HG02678 (cell line): ENCODE measurements around the gene ZNF423.

Source experiments
- ATAC-seq: cut with Tn5 transposase; IDR thresholded peaks from one replicate; pipeline ENCODE4 v1.9.1; 2021; ENCODE audit warnings: mild to moderate bottlenecking, moderate library complexity; ENCODE audit not compliant: unreplicated experiment

Gene ZNF423

GRCh38 chr16:49734331-49734730 is 121.6 kb downstream of the ZNF423 start:
- no peak for ATAC-seq

DNA sequence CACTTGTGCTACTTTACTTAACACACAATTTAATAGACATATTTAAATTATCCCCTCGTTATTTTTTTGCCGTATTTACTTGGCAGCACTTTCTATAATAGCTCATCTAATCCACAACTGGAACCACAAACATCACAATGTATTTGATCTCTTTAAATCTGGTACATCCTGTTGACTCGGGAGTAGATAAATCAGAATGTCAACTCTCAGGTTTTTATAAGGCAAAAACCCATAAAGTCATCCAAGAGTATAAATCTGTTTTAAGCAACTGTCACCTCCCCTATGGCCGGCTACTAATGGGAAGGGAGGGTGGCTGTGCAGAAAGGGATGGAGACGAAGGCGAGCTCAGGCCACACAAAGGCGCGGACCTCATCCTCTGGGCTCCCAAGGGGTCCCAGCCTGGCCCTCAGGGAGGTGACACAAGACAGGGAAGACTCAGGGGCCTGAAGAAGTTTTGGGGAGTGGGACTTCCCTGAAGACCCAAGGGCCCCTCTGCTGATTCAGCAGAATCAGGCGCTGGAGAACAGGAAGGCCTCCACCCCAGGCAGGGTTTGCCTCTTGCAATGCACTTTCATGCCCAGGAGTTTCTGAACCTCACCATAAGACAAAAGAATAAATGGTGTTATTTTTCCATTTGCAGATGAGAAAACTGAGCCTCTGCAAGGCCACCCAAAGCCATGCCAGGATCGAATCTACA is 122.5 kb downstream of the ZNF423 start:
- no peak for ATAC-seq

DNA sequence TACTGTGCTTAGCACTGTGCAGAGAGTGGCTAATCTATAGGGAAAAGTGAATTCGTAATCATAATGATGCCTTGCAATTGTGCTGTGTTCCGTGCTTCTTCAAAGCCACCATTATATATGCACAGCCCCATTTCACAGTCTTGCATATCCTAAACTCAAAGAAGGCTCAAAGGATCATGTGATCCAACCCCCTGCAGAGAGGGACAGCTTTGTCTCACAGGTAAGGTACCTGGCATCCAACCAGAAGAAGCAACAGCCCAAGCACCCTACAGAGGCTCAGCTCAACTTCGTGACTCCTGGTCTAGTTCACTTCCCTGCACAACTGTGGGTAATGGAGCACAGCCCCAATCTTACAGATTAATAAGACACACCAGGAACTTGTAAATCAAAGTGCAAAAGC is 124.0 kb downstream of the ZNF423 start:
- no peak for ATAC-seq

GRCh38 chr16:49730772-49731171 is 125.1 kb downstream of the ZNF423 start:
- no peak for ATAC-seq

DNA sequence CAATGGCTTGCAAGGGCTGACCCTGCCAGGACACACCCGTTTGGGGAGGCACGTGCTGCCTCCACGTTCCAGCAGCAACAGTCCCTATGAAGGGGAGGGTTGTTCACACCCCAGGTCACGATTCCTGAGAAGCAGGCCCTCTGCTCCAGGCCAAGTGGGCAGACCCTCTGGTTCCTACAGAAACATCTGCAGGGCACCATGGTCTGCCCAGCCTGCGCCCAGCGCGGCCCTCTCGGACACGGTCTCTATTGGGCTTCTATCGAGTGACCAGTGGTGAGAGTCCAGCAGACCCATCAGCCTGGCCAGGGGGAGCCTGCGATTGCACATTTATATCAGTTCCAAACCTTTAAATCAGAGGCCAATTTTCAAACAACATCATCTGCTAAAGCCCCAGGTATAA is 128.3 kb downstream of the ZNF423 start:
- ATAC-seq, result no peak

DNA sequence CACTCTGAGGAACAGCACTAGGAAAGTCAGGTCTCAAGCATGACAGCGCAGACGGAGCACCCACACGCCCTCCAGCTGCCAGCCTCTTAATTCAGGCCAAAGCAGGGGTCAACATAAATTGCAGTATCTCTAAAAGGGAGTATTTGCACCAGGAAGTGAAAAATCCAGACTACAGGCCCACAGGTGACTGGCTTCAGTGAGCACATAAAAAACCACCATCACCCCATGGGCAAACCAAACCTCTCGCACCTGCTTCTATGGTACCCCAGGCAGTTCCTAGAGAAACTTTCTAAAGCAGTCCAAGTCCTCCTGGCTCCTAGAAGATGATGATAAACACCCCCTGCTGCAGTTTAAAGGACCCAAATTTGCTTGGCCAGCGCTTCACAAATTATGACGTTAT is 129.8 kb downstream of the ZNF423 start:
- ATAC-seq, result no peak

DNA sequence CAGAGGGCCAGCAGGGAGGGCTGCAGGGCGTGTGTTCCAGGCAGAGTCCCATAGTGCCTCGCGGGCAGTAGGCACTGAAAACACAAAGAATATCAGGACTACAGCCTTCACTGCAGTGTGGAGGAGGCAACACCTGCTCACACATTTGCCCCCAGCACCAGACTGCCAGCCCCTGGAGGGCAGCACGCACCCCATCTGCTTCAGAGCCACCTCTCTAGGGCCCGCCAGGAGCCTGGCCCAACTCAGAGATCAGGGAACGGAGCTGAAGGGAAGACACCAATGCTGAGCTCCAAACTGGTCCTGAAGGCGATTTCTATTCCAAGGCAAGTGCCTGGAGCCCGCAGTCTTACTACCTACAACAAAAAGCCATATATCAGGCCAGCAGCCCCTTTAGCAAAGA is 130.3 kb downstream of the ZNF423 start:
- ATAC-seq, result no peak

- no peak for ATAC-seq
Observed at GRCh38 chr16:49724774-49725173, 131.1 kb downstream of the ZNF423 start.

GRCh38 chr16:49723310-49723709 is 132.6 kb downstream of the ZNF423 start:
- ATAC-seq, result no peak

- no peak for ATAC-seq
Observed at GRCh38 chr16:49720225-49720624, 135.7 kb downstream of the ZNF423 start.

DNA sequence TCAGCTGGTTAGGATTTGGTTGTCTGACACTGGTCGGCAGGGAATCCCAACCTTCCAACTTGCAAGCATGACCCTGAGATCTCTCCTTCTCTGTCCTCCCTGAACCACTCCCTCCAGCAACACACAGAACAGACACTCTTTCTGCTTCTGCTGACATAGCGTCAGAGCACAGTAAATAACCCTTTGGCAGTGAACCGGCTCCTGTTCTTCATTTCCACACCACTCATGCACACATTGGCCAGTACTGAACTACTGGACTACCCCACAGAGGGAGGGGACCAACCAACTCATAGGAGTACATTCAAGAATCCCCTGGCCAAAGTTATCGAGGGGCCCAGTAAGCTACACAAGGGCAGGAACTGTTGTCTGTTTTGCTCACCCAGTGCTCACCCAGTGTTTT is 138.2 kb downstream of the ZNF423 start:
- ATAC-seq, result no peak

DNA sequence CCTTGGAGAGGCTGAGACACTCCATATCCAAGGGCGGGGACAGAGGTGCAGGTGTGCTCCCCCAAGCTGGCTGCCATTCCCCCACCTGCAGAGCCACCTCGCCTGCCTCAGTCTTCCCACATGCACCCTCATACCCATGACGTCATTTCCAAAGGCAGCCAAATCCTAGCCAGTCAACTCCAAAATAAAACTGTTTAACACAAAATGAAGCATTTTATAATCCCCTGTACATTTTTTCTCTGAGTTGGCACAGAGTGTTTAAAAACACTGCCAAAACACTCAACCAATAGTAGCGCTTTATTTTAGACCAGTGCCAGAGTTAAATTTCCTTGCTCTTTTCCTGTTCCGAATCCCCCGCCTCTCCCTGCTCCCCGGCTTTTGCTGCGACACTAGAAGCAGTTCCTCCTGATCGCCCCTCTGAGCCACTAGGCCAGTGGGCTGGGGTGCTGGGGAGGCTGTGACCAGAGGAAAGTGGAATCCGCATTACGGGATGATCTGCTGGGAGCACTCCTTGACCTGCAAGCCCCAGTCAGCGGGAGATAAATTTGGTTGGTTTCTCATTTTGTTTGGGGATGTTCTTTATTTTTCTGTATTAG is 139.5 kb downstream of the ZNF423 start:
- ATAC-seq, result no peak

- ATAC-seq, result no peak
Observed at GRCh38 chr16:49713770-49714169, 142.1 kb downstream of the ZNF423 start.

DNA sequence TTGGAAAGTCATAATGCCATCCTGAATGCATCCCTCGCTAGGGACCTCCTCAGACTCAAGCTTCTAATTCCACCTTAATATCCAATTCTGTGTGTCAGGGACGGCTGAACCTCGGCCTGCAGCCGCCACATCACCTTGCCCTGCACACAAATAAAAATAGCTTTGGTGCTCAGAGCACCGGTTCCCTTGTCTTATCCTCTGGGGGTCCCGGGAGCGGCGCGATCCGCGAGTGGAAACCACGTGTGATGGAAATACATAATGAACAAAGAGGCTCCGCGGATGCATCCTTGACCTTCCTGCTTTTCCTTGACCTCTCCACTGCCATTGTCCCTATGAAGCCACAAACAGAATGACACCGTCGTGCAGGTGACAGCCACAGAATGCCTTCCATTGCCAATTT is 143.4 kb downstream of the ZNF423 start:
- no peak for ATAC-seq

- no peak for ATAC-seq
Observed at GRCh38 chr16:49712106-49712505, 143.8 kb downstream of the ZNF423 start.

DNA sequence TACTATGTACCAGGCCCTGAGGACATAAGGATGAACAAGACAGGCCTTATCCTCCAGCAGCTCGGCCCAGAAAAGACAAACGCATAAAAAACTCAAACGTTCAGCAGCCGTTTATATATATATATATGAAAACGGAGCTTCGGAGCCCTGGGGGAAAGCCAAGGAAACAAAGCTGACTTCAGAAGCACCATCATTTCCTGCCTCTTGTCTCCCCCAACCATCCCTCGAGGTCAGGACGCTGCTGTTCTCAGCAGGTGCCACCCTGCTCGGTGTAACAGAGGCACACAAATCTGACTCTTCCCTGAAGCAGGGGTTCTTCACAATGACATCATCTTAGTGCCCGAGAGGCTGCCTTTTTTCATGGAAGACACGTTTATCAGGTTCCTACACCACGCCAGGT is 146.9 kb downstream of the ZNF423 start:
- ATAC-seq, result no peak

DNA sequence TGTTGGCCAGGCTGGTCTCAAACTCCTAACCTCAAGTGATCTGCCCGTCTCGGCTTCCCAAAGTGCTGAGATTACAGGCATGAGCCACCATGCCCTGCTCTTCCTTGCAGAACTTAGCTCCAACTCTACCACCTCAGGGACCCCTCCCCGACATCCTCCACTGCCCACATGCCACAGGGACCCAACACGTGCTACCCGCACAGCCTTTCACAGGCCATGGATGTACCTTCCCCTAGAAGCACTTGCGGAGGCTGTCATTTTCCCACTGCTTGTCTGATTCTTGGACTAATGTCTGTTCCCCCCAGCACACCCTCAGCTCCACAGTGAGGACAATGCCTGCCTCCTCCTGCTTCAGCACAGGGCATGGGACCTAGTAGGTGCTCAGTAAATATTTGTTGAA is 147.4 kb downstream of the ZNF423 start:
- ATAC-seq, result no peak

GRCh38 chr16:49706620-49707355 is 149.1 kb downstream of the ZNF423 start:
- no peak for ATAC-seq

DNA sequence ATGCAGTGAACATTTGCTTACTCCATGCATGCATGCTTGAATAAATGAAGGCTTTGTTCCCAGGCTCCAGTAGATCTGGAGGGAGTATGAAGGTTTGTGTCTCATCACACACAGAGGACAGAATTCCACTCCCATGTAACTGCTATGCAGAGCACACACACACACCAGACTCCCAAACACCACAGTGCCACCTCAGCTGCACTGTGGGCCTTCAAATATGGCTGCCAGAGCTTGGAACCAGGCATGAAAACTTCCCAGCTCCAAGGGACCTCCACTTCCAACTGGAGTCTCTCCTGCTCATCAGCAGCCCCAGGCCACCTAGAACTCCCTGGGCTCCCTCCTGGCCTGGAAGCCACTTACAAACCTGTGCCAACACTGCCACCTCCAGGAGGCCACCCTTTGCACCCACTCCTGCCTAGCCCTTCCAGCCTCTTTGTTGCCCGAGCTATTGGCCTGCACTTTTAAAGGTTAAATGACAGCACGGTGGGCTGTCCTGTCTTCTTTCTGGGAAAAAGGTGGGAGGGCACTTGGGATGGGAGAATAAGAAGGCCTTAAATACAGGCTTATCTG is 151.2 kb downstream of the ZNF423 start:
- no peak for ATAC-seq

- no peak for ATAC-seq
Observed at GRCh38 chr16:49703483-49703882, 152.4 kb downstream of the ZNF423 start.

DNA sequence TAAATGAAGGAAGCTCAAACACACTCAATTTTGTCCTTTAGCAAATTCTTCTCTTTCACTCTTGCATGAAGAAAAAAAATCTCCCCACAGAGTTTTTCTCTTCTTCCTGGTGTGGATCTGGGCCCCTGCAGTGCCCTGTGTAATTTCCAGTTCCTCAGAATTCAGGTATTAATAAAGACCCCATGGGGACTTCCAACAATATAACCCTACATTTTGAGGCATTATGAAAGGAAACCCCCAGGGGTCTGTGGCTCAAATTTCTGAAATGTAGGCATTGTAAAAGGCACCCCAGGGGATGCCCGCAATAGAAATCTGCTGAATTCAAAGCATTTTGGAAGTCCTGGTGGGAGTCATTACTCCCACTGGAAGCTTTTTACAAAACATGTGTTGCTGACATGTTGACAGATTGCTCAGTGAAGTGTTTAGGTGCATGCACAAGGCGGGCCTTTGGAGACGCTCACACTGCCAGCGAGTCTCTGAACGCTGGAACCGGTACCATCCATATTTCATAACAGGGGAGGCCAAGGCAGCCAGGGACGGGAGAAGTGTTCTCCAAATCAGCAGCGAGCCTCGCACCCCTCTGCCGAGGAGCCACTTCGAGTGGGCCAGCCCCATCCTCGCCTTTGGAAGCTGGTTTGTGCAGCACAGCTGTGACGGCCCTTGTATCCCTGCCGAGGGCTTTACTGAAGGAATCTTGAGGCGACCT is 154.0 kb downstream of the ZNF423 start:
- no peak for ATAC-seq
